H9 (cell line): ENCODE measurements around the gene TXNDC11. TPM values are rescaled to one million over a fixed set of nuclear protein-coding genes. Genes with fewer than 3 reads are reported as not detected.

Experiments
- DNase-seq: peaks from one replicate; pipeline ENCODE4 v3.0.0-alpha.2; 2017
- H2AFZ ChIP-seq: one replicate; pipeline ENCODE4 v1.6.1; 2013; ENCODE audit warnings: mild to moderate bottlenecking, low read length, control low read depth, moderate library complexity
- H2AK5ac ChIP-seq: 2 replicates; pipeline ENCODE4 v1.6.1; 2013; ENCODE audit warnings: low read length, control low read depth, mixed read lengths; ENCODE audit not compliant: insufficient read length
- H2BK120ac ChIP-seq: one replicate; pipeline ENCODE4 v1.6.1; 2013; ENCODE audit warnings: low read depth, mild to moderate bottlenecking, low read length, control low read depth, inconsistent platforms; ENCODE audit not compliant: poor library complexity, severe bottlenecking
- H2BK12ac ChIP-seq: 2 replicates; pipeline ENCODE4 v1.6.1; 2013; ENCODE audit warnings: low read length, control low read depth, mixed read lengths, low read depth; ENCODE audit not compliant: insufficient read length
- H2BK15ac ChIP-seq: 2 replicates; pipeline ENCODE4 v1.6.1; 2013; ENCODE audit warnings: low read depth, low read length, control low read depth
- H2BK20ac ChIP-seq: one replicate; pipeline ENCODE4 v1.6.1; 2013; ENCODE audit warnings: low read depth, mild to moderate bottlenecking, low read length, control low read depth, inconsistent platforms; ENCODE audit not compliant: poor library complexity, severe bottlenecking
- H2BK5ac ChIP-seq: 2 replicates; pipeline ENCODE4 v1.6.1; 2013; ENCODE audit warnings: low read length, control low read depth, mixed read lengths; ENCODE audit not compliant: insufficient read length
- H3K14ac ChIP-seq: 2 replicates; pipeline ENCODE4 v1.6.1; 2013; ENCODE audit warnings: low read length, control low read depth; ENCODE audit not compliant: insufficient read depth
- H3K18ac ChIP-seq: 2 replicates; pipeline ENCODE4 v1.6.1; 2013; ENCODE audit warnings: low read depth, mild to moderate bottlenecking, mixed read lengths, low read length, control low read depth; ENCODE audit not compliant: insufficient read length
- H3K23ac ChIP-seq: 2 replicates; pipeline ENCODE4 v1.6.1; 2013; ENCODE audit warnings: low read length, control low read depth, mixed read lengths, low read depth; ENCODE audit not compliant: insufficient read length
- H3K23me2 ChIP-seq: 2 replicates; pipeline ENCODE4 v1.6.1; 2013; ENCODE audit warnings: low read depth, mild to moderate bottlenecking, mixed read lengths, low read length, control low read depth; ENCODE audit not compliant: insufficient read length, poor library complexity, severe bottlenecking
- H3K27ac ChIP-seq: 2 replicates; pipeline ENCODE4 v1.5.1; 2013; ENCODE audit warnings: low read length, control low read depth, mixed read lengths, low read depth; ENCODE audit not compliant: insufficient read length
- H3K27me3 ChIP-seq: 2 replicates; pipeline ENCODE4 v1.6.1; 2013; ENCODE audit warnings: low read length, control low read depth, inconsistent platforms; ENCODE audit not compliant: insufficient read depth
- H3K4ac ChIP-seq: 2 replicates; pipeline ENCODE4 v1.6.1; 2013; ENCODE audit warnings: low read depth, mild to moderate bottlenecking, control low read depth, inconsistent platforms, low read length, moderate library complexity
- H3K4me1 ChIP-seq: 2 replicates; pipeline ENCODE4 v1.6.1; 2013; ENCODE audit warnings: low read length, control low read depth, inconsistent platforms; ENCODE audit not compliant: insufficient read depth
- H3K4me2 ChIP-seq: 2 replicates; pipeline ENCODE4 v1.6.1; 2013; ENCODE audit warnings: low read length, control low read depth, mixed read lengths; ENCODE audit not compliant: insufficient read length, insufficient read depth
- H3K56ac ChIP-seq: 2 replicates; pipeline ENCODE4 v1.6.1; 2013; ENCODE audit warnings: low read depth, mild to moderate bottlenecking, mixed read lengths, low read length, control low read depth; ENCODE audit not compliant: insufficient read length
- H3K79me1 ChIP-seq: 2 replicates; pipeline ENCODE4 v1.6.1; 2013; ENCODE audit warnings: low read depth, mild to moderate bottlenecking, moderate library complexity, low read length, control low read depth, inconsistent platforms; ENCODE audit not compliant: insufficient read depth, poor library complexity, severe bottlenecking
- H3K79me2 ChIP-seq: 2 replicates; pipeline ENCODE4 v1.6.1; 2013; ENCODE audit warnings: low read length, control low read depth, inconsistent platforms; ENCODE audit not compliant: insufficient read depth
- H3K9ac ChIP-seq: 2 replicates; pipeline ENCODE4 v1.6.1; 2013; ENCODE audit warnings: low read length, control low read depth, mixed read lengths; ENCODE audit not compliant: insufficient read length; ENCODE audit errors: extremely low read depth
- H3K9me3 ChIP-seq: one replicate; pipeline ENCODE4 v1.6.1; 2013; ENCODE audit warnings: low read depth, low read length, inconsistent platforms; ENCODE audit not compliant: control insufficient read depth
- H3T11ph ChIP-seq: one replicate; pipeline ENCODE4 v1.6.1; 2013; ENCODE audit warnings: mild to moderate bottlenecking, low read length, control low read depth, inconsistent platforms
- H4K20me1 ChIP-seq: one replicate; pipeline ENCODE4 v1.6.1; 2013; ENCODE audit not compliant: control insufficient read depth, insufficient read length, insufficient read depth
- H4K5ac ChIP-seq: 2 replicates; pipeline ENCODE4 v1.6.1; 2013; ENCODE audit warnings: low read depth, mild to moderate bottlenecking, mixed read lengths, low read length, control low read depth; ENCODE audit not compliant: insufficient read length
- H4K8ac ChIP-seq: replicated peaks from 2 replicates; pipeline ENCODE4 v1.6.1; 2013; ENCODE audit warnings: low read length, control low read depth, mixed read lengths, low read depth; ENCODE audit not compliant: insufficient read length
- H4K91ac ChIP-seq: 2 replicates; pipeline ENCODE4 v1.6.1; 2013; ENCODE audit warnings: low read depth, mild to moderate bottlenecking, moderate library complexity, mixed read lengths, low read length, control low read depth; ENCODE audit not compliant: insufficient read length
- H3K27ac Mint-ChIP-seq, 3 experiments: 2 replicates in 2 of 3; 3 replicates in 1 of 3; pipeline ENCODE4 v1.8.0; 2020 to 2021; ENCODE audit warnings: mixed read lengths in 3 of 3, mild to moderate bottlenecking in 1 of 3, moderate library complexity in 1 of 3
- H3K27me3 Mint-ChIP-seq: 2 replicates; pipeline ENCODE4 v1.8.0; 2021; ENCODE audit warnings: low read depth, mild to moderate bottlenecking, moderate library complexity, mixed read lengths
- H3K36me3 Mint-ChIP-seq, 3 experiments: 2 replicates in 2 of 3; 3 replicates in 1 of 3; pipeline ENCODE4 v1.8.0; 2020 to 2021; ENCODE audit warnings: low read depth in 3 of 3, mixed read lengths in 3 of 3; ENCODE audit not compliant: insufficient read depth in 1 of 3
- H3K4me1 Mint-ChIP-seq, 2 experiments: 2 replicates each; pipeline ENCODE4 v1.8.0; 2020; ENCODE audit warnings: mixed read lengths in 2 of 2
- H3K4me3 Mint-ChIP-seq, 2 experiments: 2 replicates in 1 of 2; 3 replicates in 1 of 2; pipeline ENCODE4 v1.8.0; 2020 to 2021; ENCODE audit warnings: mild to moderate bottlenecking in 2 of 2, mixed read lengths in 2 of 2, moderate library complexity in 1 of 2
- H3K9me3 Mint-ChIP-seq, 2 experiments: 2 replicates in 1 of 2; 3 replicates in 1 of 2; pipeline ENCODE4 v1.8.0; 2020; ENCODE audit warnings: mild to moderate bottlenecking in 2 of 2, mixed read lengths in 2 of 2, moderate library complexity in 1 of 2
- CTCF ChIP-seq: fragments of 200-600 bp; sonication (generic); conservative IDR thresholded peaks from 3 replicates; pipeline ENCODE4 v1.8.0; 2021; ENCODE audit warnings: antibody characterized with exemption, mild to moderate bottlenecking
- WGBS: extraction: QIAGEN DNeasy Blood & Tissue Kit; methylation state at CpG from one replicate; pipeline ENCODE4 v1.1.7; 2013; ENCODE audit warnings: missing lambda C conversion rate, low lambda C conversion rate, mixed read lengths; ENCODE audit not compliant: insufficient read length; ENCODE audit errors: extremely low coverage; 5-methylcytosine and 5-hydroxymethylcytosine counted together
- total RNA-seq: library from RNA; stranded (reverse); gene quantifications from 2 replicates; pipeline ENCODE4 v1.2.1, GENCODE V29; 2021

TXNDC11 gene
- total RNA-seq, 1 experiment from 2014 or later, result 12.2 TPM

- H4K5ac ChIP-seq, result no peak overlapping the region
- H3K18ac ChIP-seq, result no peak overlapping the region
- H3K9ac ChIP-seq, result no peak overlapping the region
- H3K56ac ChIP-seq, result no peak overlapping the region
- H3K9me3 Mint-ChIP-seq, result no peaks in the 10 kb centered on the region
- no peak overlapping the region for H4K8ac ChIP-seq
- H2BK20ac ChIP-seq, result no peak overlapping the region
- WGBS, result no CpG with 5 or more reads among the region's 15 CpGs
- no peaks in the 10 kb centered on the region for H3K4me1 ChIP-seq
- H3K27me3 ChIP-seq, result no peaks in the 10 kb centered on the region
- H3K23ac ChIP-seq, result no peak overlapping the region
- no peak overlapping the region for H2BK120ac ChIP-seq
- no peak for DNase-seq
- H3K36me3 Mint-ChIP-seq, result peaks cover 2 to 25% (median 18%) of the 10 kb centered on the region in 3 experiments; a peak in 6 of 7 replicates
- H3K4me2 ChIP-seq, result no peak overlapping the region
- H2AFZ ChIP-seq, result no peak overlapping the region
- H3K79me1 ChIP-seq, result peaks cover 4% of the 10 kb centered on the region
- H3K14ac ChIP-seq, result no peak overlapping the region
- no peaks in the 10 kb centered on the region for H4K20me1 ChIP-seq
- H3K79me2 ChIP-seq, result 0 out of 2 replicates have a peak, but pooled peaks cover 4% of the 10 kb centered on the region
- no peak overlapping the region for H2AK5ac ChIP-seq
- H3K4ac ChIP-seq, result no peak overlapping the region
- no peak overlapping the region for H4K91ac ChIP-seq
- H3K23me2 ChIP-seq, result peaks cover 6% of the 10 kb centered on the region
- H3K27me3 Mint-ChIP-seq, result no peaks in the 10 kb centered on the region
- H2BK15ac ChIP-seq, result no peak overlapping the region
- TF ChIP-seq CTCF, result no peak
- no peak overlapping the region for H3K27ac ChIP-seq
- no peaks in the 10 kb centered on the region for H3K9me3 ChIP-seq
- peaks cover 21% of the 10 kb centered on the region in 2 experiments for H3K4me1 Mint-ChIP-seq
- no peak overlapping the region for H2BK12ac ChIP-seq
- no peak overlapping the region for H3K4me3 Mint-ChIP-seq
- no peak overlapping the region for H3T11ph ChIP-seq
- no peak overlapping the region for H2BK5ac ChIP-seq
- H3K27ac Mint-ChIP-seq, result no peak overlapping the region
These were observed 3.7 kb downstream of the TXNDC11 start for GRCh38 chr16:11738742-11739544.
